ENCODE data around the gene COMMD2.

COMMD2 gene

DNA sequence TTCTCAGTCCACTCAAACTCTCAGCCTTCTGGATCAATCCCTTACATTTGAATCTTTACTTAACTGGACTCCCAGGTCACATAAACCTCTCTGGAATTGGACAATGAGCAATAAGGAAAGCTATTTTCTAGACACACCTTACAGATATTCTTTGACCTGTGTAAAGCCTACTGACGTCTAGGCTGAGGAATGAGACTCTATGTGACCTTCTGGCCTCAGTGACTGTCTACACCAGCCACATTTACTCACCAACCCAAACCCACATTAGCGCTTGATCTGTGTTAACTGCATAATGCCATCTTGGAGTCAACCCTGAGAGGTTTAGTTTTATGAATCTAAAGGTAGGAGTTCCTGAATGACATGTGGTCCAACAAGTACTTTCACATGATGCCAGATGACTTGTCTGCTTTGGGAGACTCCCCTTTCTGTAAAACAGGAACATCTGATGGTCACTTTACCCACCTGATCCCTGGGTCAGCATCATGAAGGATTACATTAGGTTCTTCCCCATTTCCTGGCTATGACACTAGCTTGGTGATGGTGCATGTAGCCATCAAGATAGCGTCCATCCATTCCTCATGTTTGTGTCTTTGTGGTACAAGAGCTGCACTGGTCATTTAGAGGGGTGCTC, 11.4 kb upstream of the COMMD2 start:
- DNase-seq (ENCODE audit: low spot score), result no peak

DNA sequence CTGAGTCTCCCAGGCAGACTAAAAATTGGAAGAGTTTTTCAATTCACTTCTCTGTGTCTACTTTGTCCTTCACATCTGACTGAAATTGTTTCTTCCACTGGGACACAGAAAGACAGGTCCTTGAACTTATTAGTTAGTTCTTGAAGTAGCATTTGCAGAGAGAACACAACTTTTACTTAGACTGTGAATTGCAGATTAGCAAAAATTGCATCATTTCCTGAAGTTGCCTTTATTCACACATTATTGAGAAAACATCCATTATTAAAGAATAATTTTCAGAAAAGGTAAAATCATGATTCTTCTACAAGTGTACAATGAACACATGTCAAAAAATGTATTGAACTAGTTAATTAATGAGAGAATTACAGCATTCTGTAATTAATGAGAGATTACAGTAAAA, 1.4 kb upstream of the COMMD2 start:
- DNase-seq (ENCODE audit: low spot score), result no peak

DNA sequence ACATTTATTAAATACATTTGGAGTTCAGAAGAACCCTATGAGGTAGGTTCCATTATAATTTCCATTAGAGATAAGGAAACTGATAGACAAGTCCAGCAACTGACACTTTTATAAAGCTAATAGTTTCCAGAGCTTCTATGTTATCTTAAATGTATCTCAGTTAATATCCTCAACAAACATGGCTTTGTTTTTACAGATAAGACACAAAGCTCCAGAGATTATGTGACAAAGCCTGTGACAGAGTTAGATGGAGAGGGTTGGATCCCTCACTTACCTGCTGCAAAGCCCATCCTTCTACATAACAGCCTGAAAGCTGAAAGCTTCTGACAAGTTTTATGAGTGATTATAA, 473 bp upstream of the COMMD2 start:
- DNase-seq (ENCODE audit: low spot score), result no peak

DNA sequence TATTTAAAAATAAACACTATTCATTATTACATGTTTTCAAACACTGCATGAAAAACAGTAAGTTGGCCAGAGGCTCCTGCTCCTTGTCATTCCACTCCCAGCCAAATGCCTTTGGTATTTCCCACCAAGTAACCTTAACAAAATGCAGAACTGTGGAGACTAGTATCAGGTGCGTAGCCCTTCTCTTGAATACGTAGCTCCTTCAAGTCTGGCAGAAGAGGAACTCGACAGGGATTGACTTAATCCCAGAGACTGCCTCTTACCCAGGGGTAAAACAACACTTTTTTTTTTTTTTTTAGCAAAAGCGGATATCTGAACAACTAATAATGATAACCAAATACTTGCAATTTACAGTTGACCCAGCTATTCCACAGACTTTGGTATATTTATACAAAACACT, 738 bp downstream of the COMMD2 start:
- no peak for DNase-seq (ENCODE audit: low spot score)

DNA sequence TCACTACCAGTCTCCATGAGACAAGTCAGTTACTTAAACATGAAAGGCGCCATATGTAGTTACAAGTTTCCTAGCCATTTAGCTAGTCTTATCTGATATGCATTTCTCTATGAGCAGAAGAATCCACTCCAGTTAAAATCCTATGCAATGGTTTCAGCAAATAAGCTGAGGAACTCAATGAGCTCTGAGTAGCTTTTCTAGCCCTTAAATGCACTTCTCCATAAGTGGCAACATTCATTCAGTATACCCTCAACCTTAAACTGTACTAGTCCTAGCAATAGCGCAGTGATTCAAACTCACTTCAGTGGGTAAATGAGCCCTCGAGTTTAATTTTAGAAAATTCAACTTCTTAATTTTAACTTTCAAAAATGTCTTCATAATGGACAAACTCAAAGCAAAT, 7.7 kb downstream of the COMMD2 start:
- DNase-seq (ENCODE audit: low spot score), result no peak

DNA sequence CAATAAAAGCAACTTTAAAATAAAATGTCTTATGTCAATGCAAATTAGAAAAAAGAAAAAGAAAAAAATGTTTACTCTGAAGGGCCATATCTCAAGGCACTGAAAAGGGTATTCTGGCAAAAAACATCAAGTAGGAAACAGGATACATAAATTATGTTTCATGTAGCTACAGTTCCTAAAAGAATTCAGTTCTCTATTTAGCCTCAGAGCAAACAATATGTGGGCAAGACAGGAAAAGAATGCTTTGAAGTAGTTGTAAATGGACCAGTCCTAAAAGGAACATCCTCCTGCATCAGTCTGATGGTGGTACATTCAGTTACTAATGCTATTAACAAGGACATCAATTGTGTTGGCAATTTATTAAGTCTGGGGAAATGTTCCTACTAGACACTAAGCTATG, 8.1 kb downstream of the COMMD2 start:
- no peak for DNase-seq (ENCODE audit: low spot score)

DNA sequence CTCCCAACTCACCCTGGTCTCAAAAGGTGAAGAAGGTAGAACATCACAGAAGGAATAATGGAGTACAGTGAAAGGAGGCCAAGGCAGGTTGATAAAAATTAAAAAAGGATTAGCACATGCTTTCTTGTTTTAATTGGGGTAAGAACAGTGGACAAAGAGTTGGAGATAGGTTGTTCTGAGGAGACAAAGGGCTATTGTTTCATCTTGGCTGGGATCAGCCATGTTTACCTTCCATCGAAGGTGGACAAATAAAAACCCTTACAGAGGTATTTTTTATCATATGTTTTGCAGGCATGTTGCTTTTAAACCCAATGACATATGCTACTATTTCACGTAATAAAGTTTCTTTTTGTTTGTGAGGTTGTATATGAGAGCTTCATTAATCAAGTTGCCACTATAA, 12.9 kb downstream of the COMMD2 start:
- no peak for DNase-seq (ENCODE audit: low spot score)

DNA sequence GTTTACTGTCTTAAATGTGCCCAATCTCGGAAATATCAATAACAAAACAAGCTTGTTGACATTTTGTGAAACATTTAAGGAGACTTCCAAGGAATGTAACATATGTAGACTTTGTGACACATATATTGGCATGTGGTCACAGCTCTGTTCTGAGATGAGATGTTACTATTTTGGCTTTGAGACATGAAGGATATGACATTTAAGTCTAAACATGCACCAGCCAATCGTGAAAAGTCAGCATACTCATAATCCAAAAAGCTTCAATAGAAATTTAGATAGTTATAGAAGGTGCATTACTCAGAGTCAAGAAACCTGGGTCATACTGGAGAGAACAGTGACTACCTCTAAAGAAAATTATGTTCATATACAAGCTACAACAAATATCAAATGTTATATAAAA, 13.4 kb downstream of the COMMD2 start:
- no peak for DNase-seq (ENCODE audit: low spot score)

DNA sequence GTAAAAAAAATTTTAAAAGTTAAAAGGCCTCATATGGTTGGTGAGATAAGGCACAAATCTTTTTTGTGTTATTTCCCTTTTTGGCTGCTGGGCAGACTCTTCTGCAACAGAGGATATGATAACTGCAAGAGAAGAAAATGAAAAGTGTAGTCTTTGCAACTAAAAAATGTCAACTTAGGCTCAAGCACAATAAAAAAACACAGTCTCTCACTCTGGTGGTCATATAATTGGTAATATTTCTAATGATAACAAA, 15.4 kb downstream of the COMMD2 start:
- no peak for DNase-seq (ENCODE audit: low spot score)

DNA sequence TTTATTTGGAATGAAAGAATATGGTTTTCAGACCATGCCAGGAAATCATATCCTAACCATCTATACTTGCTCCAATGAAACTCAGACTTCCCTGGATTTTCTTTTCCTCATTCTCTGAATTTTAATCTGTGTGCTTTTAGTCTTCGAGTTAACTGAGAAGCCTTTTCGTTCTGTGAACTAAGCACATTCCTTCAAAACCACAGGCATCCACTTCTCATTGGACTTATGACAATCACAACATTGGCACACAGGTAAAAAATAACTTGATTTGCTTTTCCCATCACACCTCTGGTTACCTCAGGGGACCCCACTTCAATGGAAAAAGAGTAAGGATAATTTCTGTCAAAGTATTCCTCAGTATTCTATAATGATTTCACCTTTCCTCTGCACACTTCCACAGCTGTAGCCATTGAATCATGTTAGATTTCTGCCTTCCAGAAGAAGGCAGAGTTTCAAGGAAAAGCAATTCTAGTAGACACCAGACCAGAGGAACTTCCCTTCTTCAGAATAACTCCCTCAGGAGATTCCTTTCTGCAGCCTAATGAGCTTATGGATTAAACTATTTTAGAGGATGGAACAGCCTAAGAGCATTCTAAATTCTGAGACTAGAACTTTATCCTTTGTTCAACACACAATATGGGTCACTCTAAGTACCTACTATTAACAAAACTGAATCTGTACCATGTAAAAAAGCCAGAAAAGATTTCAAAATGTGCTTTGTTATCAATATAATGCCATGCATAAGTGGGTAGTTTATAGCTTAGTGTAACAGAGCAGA, 15.9 kb downstream of the COMMD2 start:
- DNase-seq (ENCODE audit: low spot score), result no peak

DNA sequence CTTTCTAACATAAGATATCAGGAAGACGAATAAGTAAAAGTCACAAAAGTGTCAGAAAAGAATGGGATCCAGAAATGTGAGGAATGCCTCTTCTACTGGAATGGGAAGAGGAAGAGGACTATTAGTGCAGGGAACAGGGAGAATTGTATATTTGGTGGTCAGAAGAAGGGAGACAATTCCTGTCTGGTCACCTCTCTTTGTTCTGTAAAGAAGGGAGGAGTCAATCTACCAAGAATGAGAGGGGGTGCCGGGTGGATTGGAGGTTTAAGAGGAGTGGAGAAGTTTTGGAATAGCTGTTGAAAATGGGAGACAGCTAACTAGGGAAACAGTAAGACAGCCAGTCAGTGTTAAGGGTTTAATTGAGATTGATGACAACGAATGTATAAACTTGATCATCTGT, 20.1 kb downstream of the COMMD2 start:
- no peak for DNase-seq (ENCODE audit: low spot score)

DNA sequence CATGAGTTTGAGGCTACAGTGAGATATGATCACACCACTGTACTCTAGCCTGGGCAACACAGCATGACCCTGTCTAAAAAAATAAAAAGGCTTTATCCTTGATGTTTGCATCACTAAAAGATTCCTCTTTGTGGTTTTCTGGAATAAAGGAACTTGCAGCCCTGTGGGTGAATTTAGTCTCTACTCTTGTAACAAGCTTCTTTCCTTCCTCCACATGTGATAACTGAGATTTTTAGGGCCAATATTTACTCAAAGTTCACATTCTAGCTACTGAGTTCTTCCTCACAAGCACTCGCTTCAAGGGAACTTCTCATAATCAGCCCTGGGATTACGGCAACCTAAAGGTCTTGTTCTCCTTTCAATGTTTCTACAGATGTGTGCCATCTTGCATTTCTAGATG, 24.6 kb downstream of the COMMD2 start:
- DNase-seq (ENCODE audit: low spot score), result no peak

DNA sequence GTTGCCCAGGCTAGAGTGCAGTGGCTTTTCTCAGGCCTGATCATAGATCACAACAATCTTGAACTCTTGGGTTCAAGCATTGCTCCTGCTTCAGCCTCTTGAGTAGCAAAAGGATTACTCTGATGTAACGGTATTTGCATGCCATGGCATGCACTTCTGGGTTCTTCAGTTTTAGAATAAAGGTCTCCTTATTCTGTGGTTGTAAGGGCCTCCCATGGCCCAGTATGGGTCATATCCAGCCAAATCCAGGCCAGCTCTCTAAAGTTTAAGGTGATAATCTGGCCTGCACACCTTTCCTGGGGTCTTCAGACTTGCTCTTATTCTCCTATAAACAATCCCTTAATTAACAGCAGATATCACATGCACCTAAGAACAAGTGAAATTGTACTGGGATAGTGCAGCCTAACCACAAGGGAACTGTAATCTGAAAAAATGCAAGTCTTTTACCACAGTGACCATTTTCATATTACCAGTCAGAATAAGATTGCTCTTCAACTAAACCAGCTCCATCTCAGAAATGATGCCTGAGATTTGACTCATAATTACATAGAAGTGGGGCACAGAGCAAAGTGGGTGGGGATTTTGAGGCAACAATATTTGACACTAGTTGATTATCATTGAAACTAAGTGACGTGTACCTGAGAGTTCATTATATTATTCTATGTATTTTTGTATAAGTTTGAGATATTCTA, 25.4 kb downstream of the COMMD2 start:
- no peak for DNase-seq (ENCODE audit: low spot score)

DNA sequence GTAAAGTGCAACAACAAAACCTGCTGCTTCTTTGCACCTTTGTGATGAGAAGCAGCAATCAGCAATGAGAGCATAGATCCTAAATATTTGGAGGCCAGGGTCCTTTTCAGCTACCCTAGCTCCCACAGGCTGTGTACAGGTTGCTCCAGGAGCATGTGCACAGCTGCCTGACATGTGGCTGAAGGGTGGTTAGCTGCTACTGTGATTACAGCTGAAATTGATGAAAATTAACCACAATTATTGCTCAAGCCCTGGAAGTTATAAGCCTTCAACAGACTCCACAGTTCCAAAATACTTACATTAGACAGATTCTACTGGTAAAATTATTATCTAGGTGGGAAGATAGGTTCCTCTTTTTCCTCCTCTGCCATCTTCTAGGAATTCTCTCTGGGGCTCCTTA, 28.5 kb downstream of the COMMD2 start:
- no peak for DNase-seq (ENCODE audit: low spot score)

DNA sequence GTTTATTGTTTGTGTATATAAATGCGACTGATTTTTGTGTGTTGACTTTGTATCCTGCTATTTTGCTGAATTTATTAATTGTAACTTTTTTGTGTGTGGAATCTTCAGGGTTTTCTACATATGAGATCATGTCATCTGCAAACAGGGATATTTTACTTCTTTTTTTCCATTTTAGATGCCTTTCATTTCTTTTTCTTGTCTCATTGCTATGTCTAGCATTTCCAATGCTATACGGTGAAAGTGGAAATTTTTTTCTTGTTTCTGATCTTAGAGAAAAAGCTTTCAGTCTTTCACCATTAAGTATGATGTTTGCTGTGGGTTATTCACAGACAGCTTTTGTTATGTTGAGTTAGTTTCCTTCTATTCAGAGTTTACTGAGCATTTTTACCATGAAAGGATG, 31.4 kb downstream of the COMMD2 start:
- no peak for DNase-seq (ENCODE audit: low spot score)

DNA sequence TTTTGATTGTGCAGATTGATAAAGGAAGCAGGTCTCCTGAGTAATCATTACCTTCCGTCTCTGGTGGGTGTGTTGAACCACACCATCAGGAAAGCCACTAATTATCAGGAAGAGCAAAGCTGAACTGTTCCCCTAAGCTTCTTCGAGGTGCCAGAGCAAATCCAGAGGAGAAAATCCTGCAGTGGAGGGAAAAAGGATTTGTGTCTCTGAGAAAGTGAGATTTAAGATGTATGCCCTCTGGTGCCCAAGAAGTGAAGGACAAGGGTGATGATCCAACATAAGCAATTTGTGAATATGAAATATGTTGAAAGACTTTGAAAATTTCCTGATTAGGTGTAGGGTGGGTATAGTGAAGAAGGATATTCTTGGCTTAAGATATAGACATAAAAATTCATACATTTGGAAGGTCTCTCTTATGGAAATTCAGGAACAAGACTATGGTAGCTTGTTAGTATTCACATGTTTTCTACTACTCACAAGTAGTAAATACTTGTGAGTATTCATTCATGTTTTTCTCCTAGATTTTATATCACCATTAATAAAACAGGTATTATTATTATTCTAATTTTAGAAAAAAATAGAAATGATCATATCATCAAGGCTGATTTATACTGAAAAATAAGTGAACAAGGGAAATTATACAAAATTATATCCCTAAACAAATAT, 34.8 kb downstream of the COMMD2 start:
- DNase-seq (ENCODE audit: low spot score), result peak; percentile 78

DNA sequence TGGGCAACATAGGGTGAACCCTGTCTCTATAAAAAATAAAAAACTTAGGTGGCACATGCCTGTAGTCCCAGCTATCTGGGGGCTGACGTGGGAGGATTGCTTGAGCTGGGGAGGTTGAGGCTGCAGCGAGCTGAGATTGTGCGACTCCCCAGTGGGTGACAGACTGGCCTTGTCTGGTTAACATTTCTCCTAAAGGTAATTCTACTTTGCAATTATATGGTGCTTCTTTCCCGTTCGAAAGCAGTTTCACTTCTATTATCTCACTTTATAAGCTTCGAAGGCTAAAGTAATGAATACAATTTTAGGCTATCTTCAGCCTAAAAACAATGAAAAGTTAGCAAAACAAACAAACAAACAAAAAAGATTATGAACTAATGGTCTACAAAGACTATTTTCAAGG, 35.3 kb downstream of the COMMD2 start:
- DNase-seq (ENCODE audit: low spot score), result no peak

DNA sequence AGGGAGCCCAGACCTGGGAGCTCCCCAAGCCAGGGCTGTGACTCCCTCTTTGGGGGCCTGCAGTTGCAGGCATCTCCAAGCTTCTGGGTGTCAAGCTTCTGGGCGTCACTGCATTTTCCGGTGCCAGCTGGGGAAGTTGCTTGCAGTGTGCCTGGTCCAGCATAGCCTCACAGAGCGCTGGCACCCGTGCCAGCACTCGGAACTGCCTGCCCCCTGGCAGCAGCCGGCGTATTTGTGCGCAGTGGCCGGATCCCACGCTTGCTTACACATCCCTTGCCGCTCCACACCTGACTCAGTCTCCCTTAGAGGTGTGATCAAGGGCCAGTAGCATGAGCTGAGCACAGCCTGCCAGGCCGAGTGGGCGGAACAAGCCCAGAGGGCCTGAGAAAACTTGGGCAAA, 37.0 kb downstream of the COMMD2 start:
- no peak for DNase-seq (ENCODE audit: low spot score)

DNA sequence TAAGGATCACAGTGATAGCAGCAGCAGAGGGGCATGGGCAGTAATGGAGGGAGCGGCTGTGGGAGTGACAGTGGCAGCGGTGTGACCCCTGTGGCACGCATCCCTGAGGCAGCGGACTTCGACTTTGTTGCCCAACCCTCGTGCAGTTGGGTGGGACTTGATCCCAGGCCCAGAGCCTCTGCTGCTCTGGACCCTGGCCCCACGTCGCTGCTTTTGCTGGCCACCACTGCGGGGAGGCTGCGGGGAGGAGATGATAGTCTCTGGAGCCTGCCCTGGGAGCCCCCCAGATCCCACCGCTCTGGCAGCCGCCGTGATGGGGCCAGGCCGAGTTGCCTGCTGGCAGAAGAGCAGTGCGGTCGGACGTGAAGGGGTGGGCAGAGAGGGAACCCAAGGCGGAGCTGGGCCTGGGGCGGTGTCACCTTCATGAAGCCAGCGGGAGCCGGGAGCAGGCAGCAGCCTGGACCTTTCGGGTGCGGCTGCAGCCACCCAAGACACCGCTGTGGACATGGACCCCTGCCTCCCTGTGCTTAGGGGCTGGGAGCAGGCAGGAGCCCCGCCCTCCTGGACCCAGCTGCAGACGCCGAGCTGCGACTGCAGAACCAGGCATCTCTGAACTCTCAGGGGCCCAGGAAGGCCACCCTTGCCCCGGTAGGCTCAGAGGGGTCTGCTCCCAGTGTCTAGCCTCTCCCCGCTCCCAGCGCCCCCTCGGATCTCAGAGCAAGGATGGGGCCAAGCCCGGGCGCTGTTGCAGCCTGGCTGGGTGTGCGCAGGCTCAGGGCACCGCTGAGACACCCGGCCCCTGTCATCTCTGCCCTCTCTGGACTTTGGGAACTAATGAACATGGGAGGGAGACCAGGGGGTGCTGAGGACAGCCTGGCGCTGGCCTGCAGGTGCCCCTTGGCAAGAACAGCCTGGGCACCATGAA, 38.3 kb downstream of the COMMD2 start:
- DNase-seq (ENCODE audit: low spot score), result no peak

DNA sequence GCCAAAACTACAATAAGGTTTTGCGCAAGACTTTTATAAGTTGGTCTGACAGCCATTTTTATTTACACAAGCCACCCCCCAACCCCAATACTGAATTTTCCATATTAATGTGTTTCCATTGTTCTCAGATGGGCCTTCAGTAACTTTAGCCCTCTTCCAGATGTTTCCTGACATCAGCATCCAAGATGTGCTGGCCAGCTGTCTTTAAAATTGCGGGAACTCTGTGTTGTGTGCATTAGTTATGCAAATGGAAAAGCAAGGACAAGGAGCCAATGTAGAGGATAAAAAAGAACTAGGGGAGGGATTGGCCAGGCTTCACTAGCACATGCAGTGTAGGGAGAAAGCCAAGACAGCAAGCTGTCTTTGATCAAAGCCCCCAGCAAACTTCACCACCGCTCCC, 45.4 kb downstream of the COMMD2 start:
- DNase-seq (ENCODE audit: low spot score), result peak; percentile 38

DNA sequence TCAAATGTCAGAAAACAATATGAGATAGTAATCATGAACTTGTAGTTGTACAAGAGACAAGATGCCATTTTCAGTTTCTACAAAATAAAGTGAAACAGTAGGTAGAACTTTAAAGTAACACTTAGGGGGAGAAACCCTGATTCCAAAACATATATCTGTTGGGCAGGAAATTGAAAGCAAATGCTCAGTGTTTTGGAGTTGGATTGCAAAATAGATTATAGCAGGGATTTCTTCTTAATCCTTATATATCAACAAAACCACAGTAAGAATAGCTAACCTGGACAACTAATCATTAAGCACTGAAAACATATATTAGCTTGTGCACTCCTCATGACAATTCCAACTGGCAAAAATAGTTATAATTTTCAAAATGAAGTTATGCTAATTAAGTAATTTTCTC, 46.9 kb downstream of the COMMD2 start:
- no peak for DNase-seq (ENCODE audit: low spot score)

DNA sequence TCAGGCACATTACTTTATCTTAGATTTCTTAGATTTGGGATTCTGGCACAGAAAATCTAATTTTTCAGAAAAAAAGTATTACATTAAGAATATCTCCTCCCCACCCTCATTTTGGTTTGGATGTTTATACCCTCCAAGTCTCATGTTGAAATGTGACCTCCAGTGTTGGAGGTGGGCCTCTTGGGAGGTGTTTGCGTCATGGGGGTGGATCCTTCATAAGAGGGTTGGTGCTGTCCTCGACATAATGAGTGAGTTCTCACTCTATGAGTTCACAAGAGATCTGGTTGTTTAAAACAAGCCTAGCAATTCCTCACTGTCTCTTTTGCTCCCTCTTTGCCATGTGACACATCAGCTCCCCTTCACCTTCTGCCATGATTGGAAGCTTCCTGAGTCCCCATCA, 48.8 kb downstream of the COMMD2 start:
- no peak for DNase-seq (ENCODE audit: low spot score)
